ENCODE results near the gene FNTB.

FNTB gene

GRCh38 chr14:65045709-65046108, 59.0 kb downstream of the FNTB start:
- no peak for DNase-seq (ENCODE audit: low read depth in 2 of 2)

- no peak for DNase-seq (ENCODE audit: low read depth in 2 of 2)
These were observed 66.1 kb downstream of the FNTB start for GRCh38 chr14:65052832-65053231.

GRCh38 chr14:65053466-65053865, 66.8 kb downstream of the FNTB start:
- no peak for DNase-seq (ENCODE audit: low read depth in 2 of 2)

GRCh38 chr14:65054471-65055085, 67.9 kb downstream of the FNTB start:
- DNase-seq (ENCODE audit: low read depth in 2 of 2) = no peak

GRCh38 chr14:65057695-65058094, 71.0 kb downstream of the FNTB start:
- DNase-seq (ENCODE audit: low read depth in 2 of 2) = no peak

- DNase-seq (ENCODE audit: low read depth in 2 of 2) = no peak
These were observed 75.7 kb downstream of the FNTB start for GRCh38 chr14:65062096-65063075.

- no peak for DNase-seq (ENCODE audit: low read depth in 2 of 2)
These were observed 79.0 kb downstream of the FNTB start for GRCh38 chr14:65065719-65066118.

- no peak for DNase-seq (ENCODE audit: low read depth in 2 of 2)
These were observed 83.2 kb downstream of the FNTB start for GRCh38 chr14:65069874-65070413.

- DNase-seq (ENCODE audit: low read depth in 2 of 2) = no peak
These were observed 83.8 kb downstream of the FNTB start for GRCh38 chr14:65070471-65070976.

GRCh38 chr14:65071544-65071943, 84.8 kb downstream of the FNTB start:
- no peak for DNase-seq (ENCODE audit: low read depth in 2 of 2)

- DNase-seq (ENCODE audit: low read depth in 2 of 2) = no peak
These were observed 85.6 kb downstream of the FNTB start for GRCh38 chr14:65072256-65072655.

- DNase-seq (ENCODE audit: low read depth in 2 of 2) = no peak
These were observed 86.2 kb downstream of the FNTB start for GRCh38 chr14:65072937-65073336.

- DNase-seq (ENCODE audit: low read depth in 2 of 2) = no peak
These were observed 87.0 kb downstream of the FNTB start for GRCh38 chr14:65073605-65074201.

- DNase-seq (ENCODE audit: low read depth in 2 of 2) = no peak
These were observed 87.9 kb downstream of the FNTB start for GRCh38 chr14:65074449-65075150.

GRCh38 chr14:65075628-65076325, 89.1 kb downstream of the FNTB start:
- no peak for DNase-seq (ENCODE audit: low read depth in 2 of 2)

GRCh38 chr14:65077318-65077717, 90.6 kb downstream of the FNTB start:
- DNase-seq (ENCODE audit: low read depth in 2 of 2) = no peak

GRCh38 chr14:65079201-65079600, 92.5 kb downstream of the FNTB start:
- DNase-seq (ENCODE audit: low read depth in 2 of 2) = no peak

- DNase-seq (ENCODE audit: low read depth in 2 of 2) = no peak
These were observed 93.1 kb downstream of the FNTB start for GRCh38 chr14:65079768-65080167.

GRCh38 chr14:65080960-65081747, 94.5 kb downstream of the FNTB start:
- no peak for DNase-seq (ENCODE audit: low read depth in 2 of 2)

GRCh38 chr14:65082930-65083329, 96.2 kb downstream of the FNTB start:
- DNase-seq (ENCODE audit: low read depth in 2 of 2) = no peak

Measured in stimulated activated CD4-positive, alpha-beta T cell treated with anti-CD3 and anti-CD28 coated beads, Interleukin-1b, Interleukin-23, amount 100 ng/mL, for 1 hour (primary cell).